Smooth muscle cell (in vitro differentiated cells): ENCODE measurements around the gene MAP7. TPM values are rescaled to one million over a fixed set of nuclear protein-coding genes. Genes with fewer than 3 reads are reported as not detected.

Experiments used
- DNase-seq: peaks from one replicate; lab custom pipeline; 2025; ENCODE audit not compliant: unreplicated experiment; lab: John Stamatoyannopoulos, UW
- H2AFZ ChIP-seq: fragments of 200-600 bp; sonication (generic); 2 replicates; pipeline ENCODE4 v1.6.0; 2016; ENCODE audit warnings: antibody characterized with exemption, low read depth, mild to moderate bottlenecking
- H3F3A ChIP-seq: fragments of 200-600 bp; sonication (generic); 2 replicates; pipeline ENCODE4 v1.6.0; 2017; ENCODE audit warnings: antibody characterized with exemption, low read depth
- H3K27ac ChIP-seq: fragments of 200-600 bp; sonication (generic); 2 replicates; pipeline ENCODE4 v1.5.1; 2016; ENCODE audit warnings: low read depth, mild to moderate bottlenecking
- H3K27me3 ChIP-seq: fragments of 200-600 bp; sonication (generic); 2 replicates; pipeline ENCODE4 v1.6.1; 2016; ENCODE audit warnings: low read depth, mild to moderate bottlenecking
- H3K36me3 ChIP-seq: fragments of 200-600 bp; sonication (generic); 2 replicates; pipeline ENCODE4 v1.5.1; 2016; ENCODE audit warnings: low read depth
- H3K4me1 ChIP-seq: fragments of 200-600 bp; sonication (generic); 2 replicates; pipeline ENCODE4 v1.5.1; 2016; ENCODE audit warnings: low read depth
- H3K4me2 ChIP-seq: fragments of 200-600 bp; sonication (generic); 2 replicates; pipeline ENCODE4 v1.6.0; 2016; ENCODE audit warnings: mild to moderate bottlenecking
- H3K4me3 ChIP-seq: fragments of 200-600 bp; sonication (generic); 2 replicates; pipeline ENCODE4 v1.5.1; 2016; ENCODE audit warnings: mild to moderate bottlenecking
- H3K79me2 ChIP-seq: fragments of 200-600 bp; sonication (generic); 2 replicates; pipeline ENCODE4 v1.6.0; 2016; ENCODE audit warnings: low read depth, mild to moderate bottlenecking
- H3K9ac ChIP-seq: fragments of 200-600 bp; sonication (generic); 2 replicates; pipeline ENCODE4 v1.6.0; 2016; ENCODE audit warnings: low read depth
- H3K9me3 ChIP-seq: fragments of 200-600 bp; sonication (generic); replicated peaks from 2 replicates; pipeline ENCODE4 v1.5.1; 2016; ENCODE audit warnings: low read depth
- H4K20me1 ChIP-seq: fragments of 200-600 bp; sonication (generic); 2 replicates; pipeline ENCODE4 v1.6.0; 2016; ENCODE audit warnings: low read depth
- CTCF ChIP-seq: fragments of 200-600 bp; sonication (generic); IDR thresholded peaks from 2 replicates; pipeline ENCODE4 v1.5.1; 2017; ENCODE audit warnings: borderline replicate concordance, mild to moderate bottlenecking, antibody characterized with exemption; ENCODE audit not compliant: insufficient read depth, poor library complexity, severe bottlenecking
- WGBS: methylation state at CpG from one replicate; pipeline ENCODE4 v1.1.7; 2016; ENCODE audit warnings: low lambda C conversion rate; 5-methylcytosine and 5-hydroxymethylcytosine counted together
- polyA plus RNA-seq: library from polyadenylated mRNA; unstranded; fragments of >200 nt; fragmentation: Nextera tagmentation; extraction: Ambion mirVana; gene quantifications from 2 replicates; pipeline ENCODE4 v1.2.1, GENCODE V29; 2016
- total RNA-seq: library from RNA; depleted of rRNA; stranded (reverse); fragments of >200 nt; gene quantifications from 2 replicates; pipeline ENCODE4 v1.2.3, GENCODE V29; 2014

MAP7 gene
- total and polyA plus RNA-seq, 2 experiments from 2014 or later: 1.6 to 8.2 TPM

- TF ChIP-seq CTCF: no peak
- Histone ChIP-seq H3K9ac (no peak overlapping the region), H3K27me3 (no peaks in the 10 kb centered on the region), H3K27ac (no peak overlapping the region), H4K20me1 (no peaks in the 10 kb centered on the region), H3F3A (no peaks in the 10 kb centered on the region), H3K36me3 (no peaks in the 10 kb centered on the region), H3K4me2 (no peak overlapping the region), H2AFZ (no peak overlapping the region), H3K79me2 (no peaks in the 10 kb centered on the region), H3K4me1 (no peaks in the 10 kb centered on the region), H3K9me3 (no peaks in the 10 kb centered on the region), H3K4me3 (no peak overlapping the region)
- no peak for DNase-seq
Measured at GRCh38 chr6:136477548-136477947, 72.7 kb downstream of the MAP7 start.

GRCh38 chr6:136475686-136476085 lies 74.5 kb downstream of the MAP7 start:
- Histone ChIP-seq H3K4me3 (no peak overlapping the region), H3K27ac (no peak overlapping the region), H3K79me2 (no peaks in the 10 kb centered on the region), H3K9me3 (no peaks in the 10 kb centered on the region), H4K20me1 (peaks cover 9% of the 10 kb centered on the region), H3K27me3 (no peaks in the 10 kb centered on the region), H2AFZ (no peak overlapping the region), H3K4me2 (no peak overlapping the region), H3K4me1 (no peaks in the 10 kb centered on the region), H3K36me3 (no peaks in the 10 kb centered on the region), H3K9ac (no peak overlapping the region), H3F3A (no peaks in the 10 kb centered on the region)
- WGBS: 93% methylated on average over 4 of the region's 4 CpGs
- TF ChIP-seq CTCF: no peak
- DNase-seq: no peak

- Histone ChIP-seq H3K4me1 (no peaks in the 10 kb centered on the region), H3K36me3 (no peaks in the 10 kb centered on the region), H3K9ac (no peak overlapping the region), H3K79me2 (no peaks in the 10 kb centered on the region), H3K27ac (no peak overlapping the region), H3K4me3 (no peak overlapping the region), H3K9me3 (no peaks in the 10 kb centered on the region), H4K20me1 (peaks cover 9% of the 10 kb centered on the region), H3F3A (no peaks in the 10 kb centered on the region), H3K27me3 (no peaks in the 10 kb centered on the region), H2AFZ (no peak overlapping the region), H3K4me2 (no peak overlapping the region)
- no peak for DNase-seq
- TF ChIP-seq CTCF: no peak
- WGBS: 90% methylated on average over 6 of the region's 6 CpGs
Measured at GRCh38 chr6:136474241-136474640, 76.0 kb downstream of the MAP7 start.

- H3K9ac ChIP-seq: no peak overlapping the region
- H3K27ac ChIP-seq: no peak overlapping the region
- no peaks in the 10 kb centered on the region for H3K79me2 ChIP-seq
- DNase-seq: no peak
- no peak for TF ChIP-seq CTCF
- H3K4me2 ChIP-seq: no peak overlapping the region
- H3K36me3 ChIP-seq: no peaks in the 10 kb centered on the region
- H3K4me1 ChIP-seq: peaks cover 6% of the 10 kb centered on the region
- WGBS: 98% methylated on average over 1 of the region's 1 CpG
- no peak overlapping the region for H3K4me3 ChIP-seq
- H4K20me1 ChIP-seq: peaks cover 9% of the 10 kb centered on the region
- no peaks in the 10 kb centered on the region for H3K27me3 ChIP-seq
- H3F3A ChIP-seq: no peaks in the 10 kb centered on the region
- no peak overlapping the region for H2AFZ ChIP-seq
- no peaks in the 10 kb centered on the region for H3K9me3 ChIP-seq
Measured at GRCh38 chr6:136471922-136472321, 78.3 kb downstream of the MAP7 start.
